WTC11 (cell line): ENCODE data around the gene ASTN1. TPM values are rescaled to one million over a fixed set of nuclear protein-coding genes. Genes with fewer than 3 reads are reported as not detected.
A peak's percentile ranks its signal among the peaks of the same experiment; 100 is the strongest.

Experiments
- ATAC-seq: fragments of 200-7000 bp; cut with Tn5 transposase; 2 replicates; pipeline ENCODE4 v1.10.0; 2021; ENCODE audit warnings: mild to moderate bottlenecking, moderate library complexity
- CTCF ChIA-PET: fragments of 300-600 bp; sonication (Branson Sonifier 250); formaldehyde crosslinking; loops from one replicate; lab custom pipeline; 2021; ENCODE audit warnings: antibody characterized with exemption; lab: Charles Lee
- POLR2A ChIA-PET: fragments of 350-600 bp; sonication (Branson Sonifier 250); formaldehyde crosslinking; loops from one replicate; lab custom pipeline; 2021; ENCODE audit warnings: antibody characterized with exemption; lab: Charles Lee
- DNase-seq: peaks from one replicate; pipeline ENCODE4 v3.0.0; 2021; ENCODE audit warnings: low spot score
- H3K27ac Mint-ChIP-seq: 2 replicates; pipeline ENCODE4 v1.8.0; 2021; ENCODE audit warnings: mixed read lengths
- H3K27me3 Mint-ChIP-seq: 2 replicates; pipeline ENCODE4 v1.8.0; 2021; ENCODE audit warnings: low read depth, mild to moderate bottlenecking, moderate library complexity, mixed read lengths
- H3K36me3 Mint-ChIP-seq: 2 replicates; pipeline ENCODE4 v1.8.0; 2021; ENCODE audit warnings: mixed read lengths
- H3K4me1 Mint-ChIP-seq: 2 replicates; pipeline ENCODE4 v1.8.0; 2022; ENCODE audit warnings: mixed read lengths
- H3K4me3 Mint-ChIP-seq: 2 replicates; pipeline ENCODE4 v1.8.0; 2021; ENCODE audit warnings: mild to moderate bottlenecking, moderate library complexity, mixed read lengths
- H3K9me3 Mint-ChIP-seq: 2 replicates; pipeline ENCODE4 v1.8.0; 2021; ENCODE audit warnings: mixed read lengths
- CREB1 ChIP-seq: sonication (generic); formaldehyde crosslinking; IDR thresholded peaks from 2 replicates; pipeline ENCODE4 v1.8.0; 2023; ENCODE audit warnings: mild to moderate bottlenecking, missing genetic modification reagents
- CREM ChIP-seq: sonication (generic); formaldehyde crosslinking; IDR thresholded peaks from 2 replicates; pipeline ENCODE4 v1.8.1; 2022; ENCODE audit warnings: mild to moderate bottlenecking, missing genetic modification reagents, moderate library complexity
- ERG ChIP-seq: fragments of 250-450 bp; sonication (Bioruptor Pico); IDR thresholded peaks from 2 replicates; pipeline ENCODE4 v1.8.0; 2021; ENCODE audit warnings: mild to moderate bottlenecking
- JUN ChIP-seq: sonication (generic); formaldehyde crosslinking; IDR thresholded peaks from 2 replicates; pipeline ENCODE4 v1.8.0; 2023; ENCODE audit warnings: mild to moderate bottlenecking, missing genetic modification reagents
- MLX ChIP-seq: sonication (generic); formaldehyde crosslinking; IDR thresholded peaks from 2 replicates; pipeline ENCODE4 v1.8.1; 2023; ENCODE audit warnings: mild to moderate bottlenecking, missing genetic modification reagents, moderate library complexity
- NR1H2 ChIP-seq: sonication (generic); formaldehyde crosslinking; IDR thresholded peaks from 2 replicates; pipeline ENCODE4 v1.9.0; 2021; ENCODE audit warnings: mild to moderate bottlenecking, moderate library complexity, missing genetic modification reagents
- PRDM15 ChIP-seq: sonication (generic); formaldehyde crosslinking; IDR thresholded peaks from 2 replicates; pipeline ENCODE4 v1.8.0; 2022; ENCODE audit warnings: missing genetic modification reagents
- RELA ChIP-seq: sonication (generic); formaldehyde crosslinking; IDR thresholded peaks from 2 replicates; pipeline ENCODE4 v1.8.1; 2022; ENCODE audit warnings: missing genetic modification reagents, mild to moderate bottlenecking, borderline replicate concordance
- RORB ChIP-seq: fragments of 250-450 bp; sonication (Bioruptor Pico); IDR thresholded peaks from 2 replicates; pipeline ENCODE4 v1.9.0; 2021; ENCODE audit warnings: mild to moderate bottlenecking
- SMAD4 ChIP-seq: sonication (generic); formaldehyde crosslinking; IDR thresholded peaks from 2 replicates; pipeline ENCODE4 v1.8.0; 2022; ENCODE audit warnings: mild to moderate bottlenecking, missing genetic modification reagents
- SOX15 ChIP-seq: fragments of 250-450 bp; sonication (Bioruptor Pico); IDR thresholded peaks from 2 replicates; pipeline ENCODE4 v1.9.0; 2021; ENCODE audit warnings: mild to moderate bottlenecking
- STAT6 ChIP-seq: sonication (generic); formaldehyde crosslinking; conservative IDR thresholded peaks from 2 replicates; pipeline ENCODE4 v1.8.1; 2023; ENCODE audit warnings: mild to moderate bottlenecking, low read depth, missing genetic modification reagents, moderate library complexity
- TCF7 ChIP-seq: sonication (generic); formaldehyde crosslinking; IDR thresholded peaks from 2 replicates; pipeline ENCODE4 v1.8.0; 2022; ENCODE audit warnings: mild to moderate bottlenecking, low read depth, missing genetic modification reagents, moderate library complexity
- USF1 ChIP-seq: sonication (generic); formaldehyde crosslinking; IDR thresholded peaks from 2 replicates; pipeline ENCODE4 v1.8.0; 2022; ENCODE audit warnings: mild to moderate bottlenecking, missing genetic modification reagents
- USF2 ChIP-seq: sonication (generic); formaldehyde crosslinking; IDR thresholded peaks from 2 replicates; pipeline ENCODE4 v1.8.1; 2023; ENCODE audit warnings: mild to moderate bottlenecking, missing genetic modification reagents, moderate library complexity
- ZNF138 ChIP-seq: sonication (generic); formaldehyde crosslinking; conservative IDR thresholded peaks from 2 replicates; pipeline ENCODE4 v1.8.1; 2022; ENCODE audit warnings: mild to moderate bottlenecking, moderate library complexity, missing genetic modification reagents
- ZNF416 ChIP-seq: fragments of 250-450 bp; sonication (Bioruptor Pico); IDR thresholded peaks from 2 replicates; pipeline ENCODE4 v1.9.0; 2021; ENCODE audit warnings: mild to moderate bottlenecking, inconsistent platforms
- total RNA-seq: library from RNA; stranded (reverse); gene quantifications from 3 replicates; pipeline ENCODE4 v1.2.3, GENCODE V29; 2021

ASTN1 gene
- total RNA-seq, 1 experiment from 2014 or later = 3.4 TPM

GRCh38 chr1:176996456-176997090, 167.9 kb downstream of the ASTN1 start:
- CTCF ChIA-PET = no interaction called here
- H3K27ac Mint-ChIP-seq = no peak overlapping the region
- POLR2A ChIA-PET = no interaction called here

More at GRCh38 chr1:176996456-176997090, 167.9 kb downstream of the ASTN1 start:
- Mint-ChIP-seq H3K36me3 (no peaks in the 10 kb centered on the region), H3K4me3 (no peak overlapping the region), H3K9me3 (no peaks in the 10 kb centered on the region), H3K27me3 (peaks cover 5% of the 10 kb centered on the region; the same call in 1 of the 2 replicates), H3K4me1 (peaks cover 17% of the 10 kb centered on the region)
- TF ChIP-seq JUN (CRISPR knock-in tag) (no peak), PRDM15 (CRISPR knock-in tag) (no peak), SOX15 (CRISPR knock-in tag) (no peak), ZNF138 (CRISPR knock-in tag) (no peak), MLX (CRISPR knock-in tag) (no peak), STAT6 (CRISPR knock-in tag) (no peak), CREM (CRISPR knock-in tag) (no peak), SMAD4 (CRISPR knock-in tag) (no peak), ERG (CRISPR knock-in tag) (no peak), ZNF416 (CRISPR knock-in tag) (no peak), TCF7 (CRISPR knock-in tag) (no peak), USF2 (CRISPR knock-in tag) (no peak), RELA (CRISPR knock-in tag) (no peak), NR1H2 (CRISPR knock-in tag) (no peak), RORB (no peak), CREB1 (CRISPR knock-in tag) (no peak), USF1 (no peak)
- DNase-seq (peak; percentile 20), ATAC-seq (peak; percentile 90)
